ENCODE results near the gene PLA2G6.
A peak's percentile ranks its signal among the peaks of the same experiment; 100 is the strongest.

The PLA2G6 gene

DNA sequence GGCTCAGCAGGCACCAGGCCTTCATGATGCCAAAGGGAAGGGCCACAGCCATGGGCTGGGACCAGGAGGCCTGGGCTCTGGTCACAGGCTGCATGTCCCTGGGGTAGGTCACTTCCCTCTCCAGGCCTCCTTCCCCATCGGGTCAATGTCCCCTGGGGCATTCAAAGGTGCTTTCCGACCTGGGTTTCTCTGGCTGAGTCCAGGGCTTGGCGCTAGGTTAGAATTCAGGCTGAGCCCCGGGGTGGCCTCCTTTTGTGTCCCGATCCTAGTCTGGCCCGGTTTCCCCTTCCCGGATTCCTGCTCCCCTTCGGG lies 32.3 kb upstream of the PLA2G6 start:
- H3K4me1 ChIP-seq (ENCODE audit: control insufficient read depth in 5 of 5, insufficient read depth in 5 of 5, low read length in 5 of 5) = peaks cover 7 to 56% (median 31%) of the 10 kb centered on the region in 5 donors
- no peaks in the 10 kb centered on the region for H3K9me3 ChIP-seq (ENCODE audit: control insufficient read depth in 5 of 5, low read length in 5 of 5)
- H3K27me3 ChIP-seq (ENCODE audit: control insufficient read depth in 5 of 5, insufficient read depth in 4 of 5, low read length in 5 of 5) = no peaks in the 10 kb centered on the region
- H3K27ac ChIP-seq (ENCODE audit: low read depth, low read length) = peak overlapping the region; percentile 1
- H3K36me3 ChIP-seq (ENCODE audit: control insufficient read depth in 5 of 5, insufficient read depth in 5 of 5, low read length in 5 of 5) = peaks cover 0 to 17% (median 8%) of the 10 kb centered on the region in 5 donors
- H3K9ac ChIP-seq (ENCODE audit: low read length in 5 of 5) = no peak overlapping the region
- H3K4me3 ChIP-seq (ENCODE audit: low read depth in 1 of 5, low read length in 5 of 5) = peak overlapping the region in 2 of 5 donors; percentile 6 to 31

DNA sequence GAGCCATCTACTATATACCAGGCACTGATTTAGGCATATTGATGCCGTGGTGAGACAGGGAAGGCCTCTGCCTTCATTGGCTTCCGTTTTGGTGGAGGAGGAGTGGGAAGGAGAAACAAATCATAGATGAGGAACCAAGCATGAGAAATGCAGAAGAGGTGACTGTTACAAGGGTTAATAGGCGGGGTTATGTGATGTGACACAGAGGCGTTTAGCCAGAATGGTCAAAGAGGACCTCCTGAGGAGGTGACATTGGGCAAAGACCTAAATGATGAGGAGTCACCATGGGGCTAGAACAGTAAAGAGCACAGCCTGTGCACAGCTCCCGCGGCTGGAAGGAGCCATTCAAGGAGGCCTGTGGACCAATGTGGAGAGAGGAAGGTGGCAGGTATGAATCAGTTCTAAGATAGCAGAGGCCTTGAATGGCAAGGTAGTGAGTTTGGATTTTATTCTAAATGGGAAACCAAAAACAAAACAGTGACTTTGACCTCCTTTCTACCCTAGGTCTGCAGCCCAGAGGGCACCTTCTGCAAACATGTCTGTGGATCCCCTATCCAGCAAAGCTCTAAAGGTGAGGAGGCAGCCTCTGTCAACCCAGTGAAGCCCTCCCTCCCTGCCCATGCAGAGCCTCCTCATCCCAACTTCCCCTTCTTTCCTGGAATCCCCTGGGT lies 31.8 kb upstream of the PLA2G6 start:
- Histone ChIP-seq H3K4me3 (ENCODE audit: low read depth in 1 of 5, low read length in 5 of 5) (no peak overlapping the region), H3K27me3 (ENCODE audit: control insufficient read depth in 5 of 5, insufficient read depth in 4 of 5, low read length in 5 of 5) (no peaks in the 10 kb centered on the region), H3K9me3 (ENCODE audit: control insufficient read depth in 5 of 5, low read length in 5 of 5) (no peaks in the 10 kb centered on the region), H3K4me1 (ENCODE audit: control insufficient read depth in 5 of 5, insufficient read depth in 5 of 5, low read length in 5 of 5) (peaks cover 7 to 53% (median 26%) of the 10 kb centered on the region in 5 donors), H3K36me3 (ENCODE audit: control insufficient read depth in 5 of 5, insufficient read depth in 5 of 5, low read length in 5 of 5) (peaks cover 0 to 19% (median 8%) of the 10 kb centered on the region in 5 donors), H3K9ac (ENCODE audit: low read length in 5 of 5) (no peak overlapping the region), H3K27ac (ENCODE audit: low read depth, low read length) (peak overlapping the region; percentile 1)

DNA sequence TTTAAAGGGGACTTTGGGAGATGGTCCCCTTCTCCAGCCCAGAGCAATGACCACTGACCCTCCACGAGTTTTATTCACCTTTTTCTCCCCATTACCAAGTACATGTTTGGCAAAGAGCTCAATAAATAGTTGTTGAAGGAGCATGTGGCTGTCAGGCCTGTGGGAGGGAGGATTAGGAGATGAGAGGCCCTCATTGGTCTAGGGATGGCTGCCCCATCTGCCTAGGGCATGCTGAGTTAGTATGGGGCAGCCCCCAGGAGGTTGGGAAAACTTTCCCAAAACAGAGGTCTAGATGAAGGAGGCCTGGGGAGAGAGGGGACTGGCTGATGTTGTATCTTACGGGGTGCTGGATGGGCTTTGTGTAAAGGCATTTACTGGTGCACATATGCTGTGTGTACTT lies 30.8 kb upstream of the PLA2G6 start:
- H3K4me1 ChIP-seq (ENCODE audit: control insufficient read depth in 5 of 5, insufficient read depth in 5 of 5, low read length in 5 of 5) = peaks cover 7 to 53% (median 18%) of the 10 kb centered on the region in 5 donors
- no peak overlapping the region for H3K27ac ChIP-seq (ENCODE audit: low read depth, low read length)
- H3K27me3 ChIP-seq (ENCODE audit: control insufficient read depth in 5 of 5, insufficient read depth in 4 of 5, low read length in 5 of 5) = no peaks in the 10 kb centered on the region
- no peaks in the 10 kb centered on the region for H3K9me3 ChIP-seq (ENCODE audit: control insufficient read depth in 5 of 5, low read length in 5 of 5)
- H3K4me3 ChIP-seq (ENCODE audit: low read depth in 1 of 5, low read length in 5 of 5) = no peak overlapping the region
- peaks cover 0 to 22% (median 8%) of the 10 kb centered on the region in 5 donors for H3K36me3 ChIP-seq (ENCODE audit: control insufficient read depth in 5 of 5, insufficient read depth in 5 of 5, low read length in 5 of 5)
- no peak overlapping the region for H3K9ac ChIP-seq (ENCODE audit: low read length in 5 of 5)

DNA sequence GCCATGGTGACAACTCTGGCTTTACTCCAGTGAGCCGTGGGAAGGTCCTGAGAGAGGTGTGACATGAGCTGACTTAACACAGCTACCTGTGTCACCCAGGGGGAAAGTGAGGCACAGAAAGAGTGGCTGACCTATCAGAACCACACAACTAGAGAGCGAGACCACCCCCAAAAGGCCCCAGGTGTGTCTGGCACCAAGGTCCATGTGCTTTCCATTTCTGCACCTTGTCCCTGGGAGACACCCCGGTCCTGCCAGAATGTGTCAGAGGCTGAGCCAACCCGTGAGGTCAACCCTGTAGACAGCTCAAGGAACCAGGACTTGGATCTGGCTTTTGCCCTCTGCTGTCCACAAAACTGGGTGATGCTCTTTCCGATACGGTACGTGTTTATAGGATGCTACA lies 29.9 kb upstream of the PLA2G6 start:
- Histone ChIP-seq H3K4me1 (ENCODE audit: control insufficient read depth in 5 of 5, insufficient read depth in 5 of 5, low read length in 5 of 5) (peaks cover 7 to 53% (median 18%) of the 10 kb centered on the region in 5 donors), H3K36me3 (ENCODE audit: control insufficient read depth in 5 of 5, insufficient read depth in 5 of 5, low read length in 5 of 5) (peaks cover 0 to 19% (median 8%) of the 10 kb centered on the region in 5 donors), H3K27me3 (ENCODE audit: control insufficient read depth in 5 of 5, insufficient read depth in 4 of 5, low read length in 5 of 5) (no peaks in the 10 kb centered on the region), H3K9me3 (ENCODE audit: control insufficient read depth in 5 of 5, low read length in 5 of 5) (no peaks in the 10 kb centered on the region), H3K27ac (ENCODE audit: low read depth, low read length) (no peak overlapping the region), H3K4me3 (ENCODE audit: low read depth in 1 of 5, low read length in 5 of 5) (no peak overlapping the region), H3K9ac (ENCODE audit: low read length in 5 of 5) (no peak overlapping the region)

DNA sequence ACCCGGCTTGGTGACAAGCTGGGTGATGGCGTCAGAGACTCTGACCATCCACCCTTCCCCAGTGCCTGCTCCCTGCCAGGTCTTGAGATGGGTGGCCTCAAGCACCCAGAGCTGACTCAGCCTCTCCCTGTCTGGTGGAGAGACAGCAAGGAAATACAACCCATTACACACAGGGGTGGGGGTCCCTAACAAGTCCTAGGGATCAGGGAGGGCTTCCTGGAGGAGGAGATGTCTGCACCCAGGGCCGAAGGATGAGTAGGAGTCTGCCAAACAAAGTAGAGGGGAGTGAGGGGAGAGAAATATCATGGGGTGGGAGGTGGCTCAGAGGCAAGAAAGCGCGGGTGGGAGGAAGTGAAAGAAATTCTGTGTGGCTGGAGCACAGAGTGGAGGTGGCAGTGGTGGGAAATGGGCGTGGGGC lies 26.9 kb upstream of the PLA2G6 start:
- H3K36me3 ChIP-seq (ENCODE audit: control insufficient read depth in 5 of 5, insufficient read depth in 5 of 5, low read length in 5 of 5) = peaks cover 0 to 5% (median 3%) of the 10 kb centered on the region in 5 donors
- no peaks in the 10 kb centered on the region for H3K27me3 ChIP-seq (ENCODE audit: control insufficient read depth in 5 of 5, insufficient read depth in 4 of 5, low read length in 5 of 5)
- H3K27ac ChIP-seq (ENCODE audit: low read depth, low read length) = no peak overlapping the region
- H3K9me3 ChIP-seq (ENCODE audit: control insufficient read depth in 5 of 5, low read length in 5 of 5) = no peaks in the 10 kb centered on the region
- peaks cover 19 to 66% (median 34%) of the 10 kb centered on the region in 5 donors for H3K4me1 ChIP-seq (ENCODE audit: control insufficient read depth in 5 of 5, insufficient read depth in 5 of 5, low read length in 5 of 5)
- no peak overlapping the region for H3K9ac ChIP-seq (ENCODE audit: low read length in 5 of 5)
- H3K4me3 ChIP-seq (ENCODE audit: low read depth in 1 of 5, low read length in 5 of 5) = no peak overlapping the region

DNA sequence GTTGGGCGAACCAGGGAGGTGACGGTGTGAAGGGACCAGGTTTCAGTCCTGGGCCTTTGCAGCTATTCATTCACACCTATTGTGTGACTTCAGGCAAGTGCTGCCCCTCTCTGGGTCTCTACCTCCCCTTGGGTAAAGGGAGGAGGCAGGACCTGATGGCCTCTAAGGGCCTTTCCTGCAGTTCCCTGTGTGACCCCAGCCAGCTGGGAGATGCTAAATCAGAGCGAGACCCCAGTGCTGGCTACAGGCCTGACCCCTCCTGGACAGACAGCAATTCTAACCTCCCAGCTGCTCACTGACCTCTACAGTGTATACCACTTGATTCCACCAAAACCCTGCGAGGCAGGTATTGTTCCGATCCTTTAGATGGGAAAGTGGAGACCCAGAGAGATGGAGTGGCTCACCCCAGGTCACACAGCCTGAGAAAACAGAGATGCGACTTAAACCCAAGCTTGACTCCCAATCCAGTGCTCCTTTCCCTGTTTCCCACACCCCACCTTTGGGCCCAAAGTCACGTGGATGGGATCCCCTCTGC lies 26.3 kb upstream of the PLA2G6 start:
- Histone ChIP-seq H3K4me3 (ENCODE audit: low read depth in 1 of 5, low read length in 5 of 5) (no peak overlapping the region), H3K36me3 (ENCODE audit: control insufficient read depth in 5 of 5, insufficient read depth in 5 of 5, low read length in 5 of 5) (peaks cover 0 to 5% (median 3%) of the 10 kb centered on the region in 5 donors), H3K27ac (ENCODE audit: low read depth, low read length) (no peak overlapping the region), H3K27me3 (ENCODE audit: control insufficient read depth in 5 of 5, insufficient read depth in 4 of 5, low read length in 5 of 5) (no peaks in the 10 kb centered on the region), H3K9me3 (ENCODE audit: control insufficient read depth in 5 of 5, low read length in 5 of 5) (no peaks in the 10 kb centered on the region), H3K9ac (ENCODE audit: low read length in 5 of 5) (no peak overlapping the region), H3K4me1 (ENCODE audit: control insufficient read depth in 5 of 5, insufficient read depth in 5 of 5, low read length in 5 of 5) (peaks cover 22 to 67% (median 35%) of the 10 kb centered on the region in 5 donors)

DNA sequence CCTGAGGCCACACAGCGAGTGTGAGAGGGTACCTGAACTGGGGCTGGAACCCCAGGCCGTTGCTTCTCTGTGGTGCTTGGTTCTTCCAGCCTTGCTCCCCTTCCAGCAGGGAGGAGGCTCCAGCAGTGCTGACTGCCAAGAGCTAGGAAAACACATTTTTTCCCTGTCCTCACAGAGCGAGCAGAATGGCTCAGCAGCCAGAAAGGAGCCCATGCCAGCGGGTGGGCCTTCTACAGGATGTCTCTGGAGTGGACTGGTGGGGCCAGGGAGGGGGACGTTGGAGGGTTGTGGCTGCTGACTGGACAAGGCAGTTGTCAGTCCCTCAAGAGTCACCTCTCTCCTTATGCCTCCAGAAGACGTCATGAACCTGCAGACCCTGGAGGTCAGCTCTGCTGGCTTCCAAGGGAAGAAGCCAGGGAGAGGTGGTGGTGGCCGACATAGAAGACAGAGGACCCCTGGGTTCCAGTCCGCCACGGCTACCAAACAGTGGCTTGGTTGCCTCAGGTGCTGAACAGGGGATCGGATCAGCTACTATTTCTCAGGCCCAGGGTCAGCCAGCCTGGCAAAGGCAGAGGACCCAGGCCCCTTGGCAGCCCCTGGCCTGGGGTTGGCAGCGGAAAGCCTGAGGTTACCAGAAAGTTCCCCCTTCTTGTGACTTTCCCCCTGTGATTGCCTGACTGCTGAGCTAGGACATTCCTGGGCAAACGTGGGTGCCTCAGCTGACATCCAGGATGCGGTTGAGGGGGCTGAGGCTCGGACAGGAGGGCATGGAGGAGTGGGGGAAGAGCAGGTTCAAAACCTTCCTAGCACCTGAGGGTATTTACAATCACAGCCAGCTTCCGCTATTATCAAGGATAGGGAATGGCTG lies 23.9 kb upstream of the PLA2G6 start:
- Histone ChIP-seq H3K4me1 (ENCODE audit: control insufficient read depth in 5 of 5, insufficient read depth in 5 of 5, low read length in 5 of 5) (peaks cover 19 to 59% (median 40%) of the 10 kb centered on the region in 5 donors), H3K4me3 (ENCODE audit: low read depth in 1 of 5, low read length in 5 of 5) (peak overlapping the region; percentile 85 to 97 (median 88)), H3K27me3 (ENCODE audit: control insufficient read depth in 5 of 5, insufficient read depth in 4 of 5, low read length in 5 of 5) (no peaks in the 10 kb centered on the region), H3K9me3 (ENCODE audit: control insufficient read depth in 5 of 5, low read length in 5 of 5) (no peaks in the 10 kb centered on the region), H3K9ac (ENCODE audit: low read length in 5 of 5) (peak overlapping the region in 4 of 5 donors; percentile 63 to 95 (median 80)), H3K36me3 (ENCODE audit: control insufficient read depth in 5 of 5, insufficient read depth in 5 of 5, low read length in 5 of 5) (peaks cover 0 to 5% (median 3%) of the 10 kb centered on the region in 5 donors), H3K27ac (ENCODE audit: low read depth, low read length) (peak overlapping the region; percentile 97)

DNA sequence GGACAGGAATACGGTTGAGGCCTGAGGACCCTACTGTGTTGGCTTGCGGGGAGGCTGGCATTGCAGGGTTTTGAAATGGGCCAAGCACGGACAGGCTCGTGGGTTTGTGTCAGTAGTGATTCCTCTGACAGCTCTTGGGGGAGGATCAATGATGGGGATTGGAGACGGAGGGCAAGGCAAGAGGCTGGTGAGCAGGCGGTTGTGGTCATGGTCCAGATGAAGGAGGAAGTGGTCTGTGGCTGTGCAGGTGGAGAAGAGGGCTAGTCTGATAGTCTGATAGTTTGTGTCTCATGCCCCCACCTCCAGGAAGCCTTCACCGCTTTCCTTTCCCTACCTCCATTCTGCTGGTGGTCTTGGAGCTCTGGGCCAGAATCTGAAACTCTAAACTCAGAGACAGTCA lies 23.2 kb upstream of the PLA2G6 start:
- Histone ChIP-seq H3K9me3 (ENCODE audit: control insufficient read depth in 5 of 5, low read length in 5 of 5) (no peaks in the 10 kb centered on the region), H3K27ac (ENCODE audit: low read depth, low read length) (peak overlapping the region; percentile 97), H3K36me3 (ENCODE audit: control insufficient read depth in 5 of 5, insufficient read depth in 5 of 5, low read length in 5 of 5) (peaks cover 0 to 5% (median 3%) of the 10 kb centered on the region in 5 donors), H3K4me3 (ENCODE audit: low read depth in 1 of 5, low read length in 5 of 5) (peak overlapping the region; percentile 85 to 97 (median 88)), H3K9ac (ENCODE audit: low read length in 5 of 5) (peak overlapping the region in 4 of 5 donors; percentile 63 to 95 (median 80)), H3K27me3 (ENCODE audit: control insufficient read depth in 5 of 5, insufficient read depth in 4 of 5, low read length in 5 of 5) (no peaks in the 10 kb centered on the region), H3K4me1 (ENCODE audit: control insufficient read depth in 5 of 5, insufficient read depth in 5 of 5, low read length in 5 of 5) (peaks cover 19 to 52% (median 40%) of the 10 kb centered on the region in 5 donors)

DNA sequence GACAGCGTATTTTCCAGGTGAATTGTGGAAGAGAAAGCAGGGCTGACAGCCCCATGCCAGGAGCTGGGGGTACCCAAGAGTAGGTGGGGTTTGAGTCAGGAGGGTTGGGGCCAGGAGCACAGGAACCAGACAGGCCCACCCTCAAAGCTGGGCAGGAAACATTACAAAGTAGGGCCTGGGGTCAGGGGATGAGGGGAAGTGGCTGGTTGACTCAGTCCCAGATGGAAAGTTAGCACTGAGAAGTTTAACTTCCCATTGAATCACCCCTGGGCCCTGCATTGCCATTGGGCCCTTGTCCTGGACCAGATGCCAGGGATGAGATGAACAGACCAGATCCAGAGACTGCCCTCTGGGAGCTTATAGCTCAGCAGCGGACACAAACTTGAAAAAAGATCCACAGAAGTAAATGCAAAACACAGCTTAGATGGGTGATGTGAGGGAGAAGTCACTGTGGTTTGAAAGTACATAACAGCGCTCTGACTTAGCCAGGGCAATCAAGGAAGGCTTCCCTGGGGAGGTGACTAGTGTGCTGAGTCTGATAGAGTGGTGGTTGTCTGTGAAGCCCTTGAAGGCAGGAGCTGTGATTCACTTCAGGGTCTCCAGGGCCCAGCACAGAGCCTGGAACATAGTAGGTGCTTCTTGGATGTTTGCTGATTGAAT lies 22.4 kb upstream of the PLA2G6 start:
- no peaks in the 10 kb centered on the region for H3K9me3 ChIP-seq (ENCODE audit: control insufficient read depth in 5 of 5, low read length in 5 of 5)
- peaks cover 19 to 49% (median 40%) of the 10 kb centered on the region in 5 donors for H3K4me1 ChIP-seq (ENCODE audit: control insufficient read depth in 5 of 5, insufficient read depth in 5 of 5, low read length in 5 of 5)
- H3K27me3 ChIP-seq (ENCODE audit: control insufficient read depth in 5 of 5, insufficient read depth in 4 of 5, low read length in 5 of 5) = no peaks in the 10 kb centered on the region
- peak overlapping the region; percentile 97 for H3K27ac ChIP-seq (ENCODE audit: low read depth, low read length)
- peak overlapping the region; percentile 85 to 97 (median 88) for H3K4me3 ChIP-seq (ENCODE audit: low read depth in 1 of 5, low read length in 5 of 5)
- peaks cover 0 to 5% (median 3%) of the 10 kb centered on the region in 5 donors for H3K36me3 ChIP-seq (ENCODE audit: control insufficient read depth in 5 of 5, insufficient read depth in 5 of 5, low read length in 5 of 5)
- peak overlapping the region; percentile 68 to 95 (median 92) for H3K9ac ChIP-seq (ENCODE audit: low read length in 5 of 5)

All from subcutaneous abdominal adipose tissue (tissue), 5 donors.